Gastroesophageal sphincter (tissue), 3 donors: ENCODE results near the gene GRAMD1A.

Experiments used
- CTCF ChIP-seq, 4 experiments: fragments of 200-600 bp in 2 of 4; fragments of 450-650 bp in 2 of 4; sonication (generic) in 1 of 4; IDR thresholded peaks; one replicate each; pipeline ENCODE4 v1.5.1; 2017 to 2019; ENCODE audit warnings: antibody characterized with exemption in 4 of 4, mild to moderate bottlenecking in 2 of 4, moderate library complexity in 2 of 4
- EP300 ChIP-seq: sonication (generic); formaldehyde crosslinking; IDR thresholded peaks from one replicate; pipeline ENCODE4 v1.6.1; 2017; ENCODE audit warnings: antibody characterized with exemption, mild to moderate bottlenecking
- POLR2A ChIP-seq, 2 donors: fragments of 450-650 bp; IDR thresholded peaks; one replicate each; pipeline ENCODE4 v1.6.1; 2017; ENCODE audit warnings: antibody characterized with exemption in 2 of 2, mild to moderate bottlenecking in 2 of 2, moderate library complexity in 1 of 2

GRCh38 chr19:34974646-34975045 lies 25.5 kb upstream of the GRAMD1A start:
- TF ChIP-seq CTCF (IDR thresholded peaks at IDR 0.05) (no peak), EP300 (no peak), POLR2A (IDR thresholded peaks at IDR 0.05) (no peak)
